Osteoblast (primary cell): ENCODE results near the gene RPS6KA3. TPM values are rescaled to one million over a fixed set of nuclear protein-coding genes. Genes with fewer than 3 reads are reported as not detected.
"Not testable (repeated sequence)": the region's sequence is repeated elsewhere in the genome, so short reads cannot be mapped to it uniquely, and the experiment has no call there.

Experiments
- DNase-seq: peaks from one replicate; pipeline ENCODE4 v3.0.0; 2011; ENCODE audit warnings: low spot score, mixed read lengths; ENCODE audit not compliant: insufficient read length; ENCODE audit errors: missing footprints
- H2AFZ ChIP-seq: 2 replicates; pipeline ENCODE4 v1.6.0; 2011; ENCODE audit warnings: mild to moderate bottlenecking, low read length
- H3K27ac ChIP-seq: 2 replicates; pipeline ENCODE4 v1.5.1; 2011; ENCODE audit warnings: mild to moderate bottlenecking, low read depth, low read length, moderate library complexity
- H3K27me3 ChIP-seq: 2 replicates; pipeline ENCODE4 v1.6.0; 2012; ENCODE audit warnings: mild to moderate bottlenecking, control low read depth, inconsistent platforms, low read length, moderate library complexity; ENCODE audit not compliant: insufficient read depth
- H3K36me3 ChIP-seq: 2 replicates; pipeline ENCODE4 v1.5.1; 2011; ENCODE audit warnings: mild to moderate bottlenecking, low read length, control low read depth, moderate library complexity; ENCODE audit not compliant: insufficient read depth
- H3K4me1 ChIP-seq: 2 replicates; pipeline ENCODE4 v1.5.1; 2011; ENCODE audit warnings: mild to moderate bottlenecking, low read length, control low read depth, moderate library complexity; ENCODE audit not compliant: insufficient read depth
- H3K4me2 ChIP-seq: 2 replicates; pipeline ENCODE4 v1.6.0; 2011; ENCODE audit warnings: mild to moderate bottlenecking, low read length; ENCODE audit not compliant: insufficient read depth
- H3K4me3 ChIP-seq: fragments of 200-600 bp; sonication (generic); 3 replicates; pipeline ENCODE4 v1.5.1; 2012; ENCODE audit warnings: mild to moderate bottlenecking, low read length, inconsistent platforms; ENCODE audit not compliant: insufficient read depth
- H3K79me2 ChIP-seq: 2 replicates; pipeline ENCODE4 v1.6.0; 2012; ENCODE audit warnings: mild to moderate bottlenecking, low read length, control low read depth, inconsistent platforms; ENCODE audit not compliant: insufficient read depth
- H3K9me3 ChIP-seq: 2 replicates; pipeline ENCODE4 v1.5.1; 2011; ENCODE audit warnings: low read depth, low read length, control low read depth
- H4K20me1 ChIP-seq: 2 replicates; pipeline ENCODE4 v1.6.0; 2012; ENCODE audit warnings: mild to moderate bottlenecking, low read length, control low read depth; ENCODE audit not compliant: insufficient read depth
- total RNA-seq: library from RNA; depleted of rRNA; stranded (reverse); fragments of >200 nt; gene quantifications from 2 replicates; pipeline ENCODE4 v1.2.3, GENCODE V29; 2012
- TF ChIP-seq, protein P1 (sequence below): IDR thresholded peaks from 2 replicates; pipeline ENCODE4 v1.5.1; 2011; ENCODE audit warnings: mild to moderate bottlenecking, low read depth, low read length, moderate library complexity; ENCODE audit errors: extremely low read depth

The RPS6KA3 gene
- total RNA-seq, 1 donor: 54.6 TPM

DNA sequence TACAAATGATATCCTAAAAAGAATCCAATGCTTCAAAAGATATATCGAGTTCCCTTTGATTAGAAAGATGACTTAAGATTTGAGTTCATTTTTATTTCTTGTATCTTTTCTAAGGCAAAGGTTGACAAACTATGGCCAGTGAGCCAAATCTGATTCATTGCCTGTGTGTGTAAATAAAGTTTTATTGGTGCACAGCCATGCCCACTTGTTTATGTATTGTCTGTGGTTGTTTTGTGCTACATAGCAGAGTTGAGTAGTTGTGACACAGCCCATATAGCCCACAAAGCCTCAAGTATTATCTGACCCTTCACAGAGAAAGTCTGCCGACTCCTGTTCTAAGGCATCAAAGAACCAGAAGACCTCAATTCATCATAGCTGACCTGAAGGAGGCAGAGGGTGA is 92.9 kb downstream of the RPS6KA3 start:
- Histone ChIP-seq H2AFZ (no peak overlapping the region), H3K4me2 (no peak overlapping the region), H3K4me3 (no peak overlapping the region), H3K79me2 (no peaks in the 10 kb centered on the region), H3K36me3 (peaks cover 23% of the 10 kb centered on the region), H3K27ac (no peak overlapping the region), H3K9me3 (no peaks in the 10 kb centered on the region), H4K20me1 (no peaks in the 10 kb centered on the region), H3K27me3 (no peaks in the 10 kb centered on the region), H3K4me1 (no peaks in the 10 kb centered on the region)
- TF ChIP-seq, protein P1, sequence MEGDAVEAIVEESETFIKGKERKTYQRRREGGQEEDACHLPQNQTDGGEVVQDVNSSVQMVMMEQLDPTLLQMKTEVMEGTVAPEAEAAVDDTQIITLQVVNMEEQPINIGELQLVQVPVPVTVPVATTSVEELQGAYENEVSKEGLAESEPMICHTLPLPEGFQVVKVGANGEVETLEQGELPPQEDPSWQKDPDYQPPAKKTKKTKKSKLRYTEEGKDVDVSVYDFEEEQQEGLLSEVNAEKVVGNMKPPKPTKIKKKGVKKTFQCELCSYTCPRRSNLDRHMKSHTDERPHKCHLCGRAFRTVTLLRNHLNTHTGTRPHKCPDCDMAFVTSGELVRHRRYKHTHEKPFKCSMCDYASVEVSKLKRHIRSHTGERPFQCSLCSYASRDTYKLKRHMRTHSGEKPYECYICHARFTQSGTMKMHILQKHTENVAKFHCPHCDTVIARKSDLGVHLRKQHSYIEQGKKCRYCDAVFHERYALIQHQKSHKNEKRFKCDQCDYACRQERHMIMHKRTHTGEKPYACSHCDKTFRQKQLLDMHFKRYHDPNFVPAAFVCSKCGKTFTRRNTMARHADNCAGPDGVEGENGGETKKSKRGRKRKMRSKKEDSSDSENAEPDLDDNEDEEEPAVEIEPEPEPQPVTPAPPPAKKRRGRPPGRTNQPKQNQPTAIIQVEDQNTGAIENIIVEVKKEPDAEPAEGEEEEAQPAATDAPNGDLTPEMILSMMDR: no peak
- no peak for DNase-seq

DNA sequence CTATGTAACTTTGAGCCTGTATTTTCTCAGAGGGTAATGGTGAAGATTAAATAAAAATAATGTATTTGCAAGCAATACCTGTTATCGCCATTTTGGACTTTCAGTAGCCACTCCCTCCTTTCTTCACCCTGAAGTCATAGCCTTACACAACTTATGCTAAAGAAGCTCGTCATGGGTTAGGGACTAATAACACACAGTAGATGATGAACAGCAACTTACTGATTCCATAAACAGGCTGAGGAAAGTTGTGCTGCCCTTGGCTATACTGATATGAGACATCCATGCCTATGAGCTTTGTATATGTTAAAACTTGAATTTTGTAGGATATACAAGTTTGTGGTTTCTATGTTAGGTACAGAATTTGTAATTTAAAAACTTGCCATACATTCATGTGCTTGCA is 93.4 kb downstream of the RPS6KA3 start:
- Histone ChIP-seq H4K20me1 (no peaks in the 10 kb centered on the region), H3K79me2 (no peaks in the 10 kb centered on the region), H3K4me3 (no peak overlapping the region), H2AFZ (no peak overlapping the region), H3K27me3 (no peaks in the 10 kb centered on the region), H3K4me1 (no peaks in the 10 kb centered on the region), H3K9me3 (no peaks in the 10 kb centered on the region), H3K27ac (no peak overlapping the region), H3K4me2 (no peak overlapping the region), H3K36me3 (peaks cover 23% of the 10 kb centered on the region)
- TF ChIP-seq, protein P1: no peak
- DNase-seq: no peak

DNA sequence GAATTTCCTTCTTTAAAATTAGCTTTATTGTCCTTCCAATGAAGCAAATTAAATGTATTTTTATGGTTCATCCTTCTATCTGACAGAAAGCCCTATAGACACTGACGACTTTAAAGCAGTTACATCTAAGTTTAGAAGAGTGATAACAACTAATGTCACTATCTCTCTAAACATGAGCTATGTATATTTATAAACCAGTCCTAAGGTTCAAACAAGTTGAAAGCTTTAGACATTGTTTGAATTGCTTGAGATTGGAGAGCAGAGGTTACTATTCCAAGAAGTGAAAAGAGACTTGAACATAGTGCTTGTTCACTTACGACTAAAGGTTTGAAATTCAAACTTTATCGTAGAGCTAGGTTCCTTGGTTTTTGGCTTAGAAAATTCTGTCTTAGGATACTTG is 94.8 kb downstream of the RPS6KA3 start:
- no peaks in the 10 kb centered on the region for H3K79me2 ChIP-seq
- H3K27ac ChIP-seq: no peak overlapping the region
- peaks cover 23% of the 10 kb centered on the region for H3K36me3 ChIP-seq
- H3K4me3 ChIP-seq: no peak overlapping the region
- H4K20me1 ChIP-seq: no peaks in the 10 kb centered on the region
- no peak overlapping the region for H3K4me2 ChIP-seq
- no peaks in the 10 kb centered on the region for H3K9me3 ChIP-seq
- TF ChIP-seq, protein P1: no peak
- no peak for DNase-seq
- no peaks in the 10 kb centered on the region for H3K4me1 ChIP-seq
- no peak overlapping the region for H2AFZ ChIP-seq
- no peaks in the 10 kb centered on the region for H3K27me3 ChIP-seq

DNA sequence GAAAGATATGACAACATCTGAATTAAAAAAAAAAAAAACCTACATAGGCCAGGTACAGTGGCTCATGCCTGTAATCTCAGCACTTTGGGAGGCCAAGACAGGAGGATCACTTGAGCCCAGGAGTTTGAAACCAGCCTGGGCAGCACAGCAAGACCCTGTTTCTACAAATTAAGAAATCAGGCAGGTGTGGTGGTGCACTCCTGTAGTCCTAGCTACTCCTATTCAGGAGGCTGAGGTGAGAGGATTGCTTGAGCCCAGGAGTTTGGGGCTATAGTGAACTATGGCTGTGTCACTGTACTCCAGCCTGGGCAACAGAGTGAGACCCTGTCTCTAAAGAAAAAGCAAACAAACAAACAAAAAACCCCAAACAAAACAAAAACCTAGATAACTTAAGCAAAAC is 104.2 kb downstream of the RPS6KA3 start:
- not testable (repeated sequence) for H3K4me1 ChIP-seq, H4K20me1 ChIP-seq, H3K4me2 ChIP-seq, H3K9me3 ChIP-seq, H3K27me3 ChIP-seq, H3K27ac ChIP-seq, H2AFZ ChIP-seq, H3K4me3 ChIP-seq, H3K79me2 ChIP-seq, DNase-seq
- H3K36me3 ChIP-seq: peaks cover 13% of the 10 kb centered on the region
